Hepatocyte (in vitro differentiated cells): ENCODE results near the gene DAP.

Experiments used
- CTCF ChIP-seq: fragments of 200-600 bp; sonication (generic); IDR thresholded peaks from 2 replicates; pipeline ENCODE4 v1.5.1; 2016; ENCODE audit warnings: antibody characterized with exemption, mild to moderate bottlenecking; ENCODE audit not compliant: poor library complexity
- EZH2 ChIP-seq: fragments of 200-600 bp; sonication (generic); IDR thresholded peaks from 2 replicates; pipeline ENCODE4 v1.6.1; 2016; ENCODE audit warnings: antibody characterized with exemption, mild to moderate bottlenecking, borderline replicate concordance
- EZH2phosphoT487 ChIP-seq: fragments of 200-600 bp; sonication (generic); IDR thresholded peaks from one replicate; pipeline ENCODE4 v1.6.1; 2018; ENCODE audit warnings: antibody characterized with exemption, mild to moderate bottlenecking, low read depth, moderate library complexity; ENCODE audit not compliant: unreplicated experiment, severe bottlenecking

GRCh38 chr5:10801931-10802666 is 41.1 kb upstream of the DAP start:
- no peak for TF ChIP-seq EZH2
- no peak for TF ChIP-seq CTCF
- no peak for TF ChIP-seq EZH2phosphoT487
